ENCODE data around the gene C7orf33.
"Not testable (repeated sequence)": the region's sequence is repeated elsewhere in the genome, so short reads cannot be mapped to it uniquely, and the experiment has no call there.

C7orf33 gene, protein sequence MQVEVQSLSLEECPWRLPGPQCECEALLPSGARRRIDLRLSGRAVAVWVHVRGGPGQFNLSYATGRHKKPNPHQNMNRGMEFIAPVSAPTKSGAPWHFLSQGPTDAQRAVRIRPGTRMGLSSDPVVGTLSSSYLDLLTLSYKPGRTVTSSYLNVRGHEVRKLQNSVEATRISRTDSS

DNA sequence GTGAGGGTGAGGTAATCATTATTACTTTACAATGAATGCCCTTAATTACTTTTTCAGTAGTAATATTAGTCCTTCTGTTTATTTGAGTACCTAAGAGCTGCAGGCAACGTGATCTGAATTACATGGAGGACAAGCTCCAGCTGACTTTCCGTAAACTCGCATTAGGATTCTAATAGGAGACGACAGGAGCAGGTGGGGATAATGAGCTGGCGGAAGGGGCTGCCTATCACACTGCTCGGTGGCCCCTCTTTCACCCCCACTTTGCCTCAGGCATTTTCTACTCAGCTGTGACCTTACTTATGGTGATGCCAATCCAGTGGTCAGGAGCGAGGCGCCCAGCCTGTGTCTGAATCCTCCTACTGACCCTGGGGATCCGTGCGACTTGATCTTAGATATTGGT, at the start of gene C7orf33:
TSS of gene C7orf33 (plus strand) at position 296 of the 400 bp plus-strand sequence. CDS start 160 bp downstream, outside the sequence.
- DNase-seq = no peak

- no peak for DNase-seq
Observed at GRCh38 chr7:148541891-148542504, 48.6 kb upstream of the C7orf33 start.

DNA sequence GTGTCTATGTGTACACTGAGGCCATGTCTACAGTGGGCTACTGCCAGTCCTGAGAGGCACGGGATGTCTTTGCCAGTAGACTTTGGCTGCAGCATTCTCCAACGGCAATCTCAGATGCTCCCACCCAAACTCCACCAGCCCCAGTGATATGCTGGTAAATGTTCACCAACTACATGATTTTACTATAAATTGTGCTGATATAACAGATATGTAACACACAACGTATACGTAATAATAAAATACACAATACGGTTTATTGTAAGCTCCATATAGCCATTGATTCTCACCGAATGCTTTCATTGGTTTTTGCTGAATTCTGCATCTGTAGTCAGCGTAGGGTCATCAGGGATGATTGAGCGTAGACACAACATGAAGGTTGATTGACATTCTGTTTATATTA, 47.3 kb upstream of the C7orf33 start:
- no peak for DNase-seq

- no peak for DNase-seq
Observed at GRCh38 chr7:148545172-148545571, 45.4 kb upstream of the C7orf33 start.

DNA sequence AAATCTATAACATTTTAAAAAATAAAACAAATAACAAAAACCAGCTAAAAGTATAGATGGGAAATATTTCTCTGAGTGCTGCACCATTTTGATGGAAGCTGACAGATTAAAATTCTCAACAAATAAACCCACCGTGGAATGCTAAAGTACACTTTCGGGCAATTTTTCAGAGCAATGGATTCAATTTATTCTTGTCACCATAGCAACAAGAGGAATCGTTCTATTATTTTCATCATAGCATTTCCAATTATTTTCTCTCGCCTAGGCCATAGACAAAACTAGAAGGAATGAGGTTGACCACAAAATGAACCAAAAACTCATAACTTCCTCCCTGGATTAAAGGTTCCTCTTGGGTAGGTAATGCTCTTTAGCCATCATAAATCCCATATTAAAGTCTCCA, 44.6 kb upstream of the C7orf33 start:
- DNase-seq = no peak

GRCh38 chr7:148546857-148547256, 43.7 kb upstream of the C7orf33 start:
- DNase-seq = no peak

DNA sequence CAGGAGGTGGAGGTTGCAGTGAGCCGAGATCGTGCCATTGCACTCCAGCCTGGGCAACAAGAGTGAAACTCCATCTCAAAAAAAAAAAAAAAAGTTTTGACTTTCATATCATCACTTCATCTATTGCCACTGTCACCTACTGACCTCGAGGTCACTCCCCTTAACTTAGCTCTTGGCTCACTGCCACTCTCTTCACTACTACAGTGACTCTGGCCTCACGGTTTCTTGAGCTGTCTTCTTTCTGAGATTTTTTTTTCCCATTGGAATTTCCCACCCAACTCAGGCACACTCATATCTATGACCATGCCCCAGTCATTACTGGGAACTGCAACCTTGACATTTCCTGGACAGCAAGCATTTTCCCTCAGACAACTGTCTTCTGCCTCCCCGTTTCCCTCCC, 42.6 kb upstream of the C7orf33 start:
- DNase-seq = no peak

DNA sequence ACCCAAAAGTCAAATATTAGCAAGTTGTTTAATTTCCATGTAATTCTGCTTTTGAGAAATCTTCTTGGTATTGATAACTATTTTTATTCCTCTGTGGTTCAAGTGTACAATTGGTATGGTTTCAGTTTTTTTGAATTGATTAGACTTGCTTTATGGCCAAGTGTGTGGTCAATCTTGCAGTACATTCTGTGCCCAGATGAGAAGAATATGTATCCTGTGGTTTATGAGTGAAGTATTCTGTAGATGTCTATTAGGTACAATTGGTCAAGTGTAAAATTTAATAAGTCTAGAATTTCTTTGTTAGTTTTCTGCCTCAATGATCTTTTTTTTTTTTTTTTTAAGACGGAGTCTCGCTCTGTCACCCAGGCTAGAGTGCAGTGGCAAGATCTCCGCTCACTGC, 36.6 kb upstream of the C7orf33 start:
- DNase-seq = no peak

GRCh38 chr7:148556892-148557291, 33.7 kb upstream of the C7orf33 start:
- no peak for DNase-seq

DNA sequence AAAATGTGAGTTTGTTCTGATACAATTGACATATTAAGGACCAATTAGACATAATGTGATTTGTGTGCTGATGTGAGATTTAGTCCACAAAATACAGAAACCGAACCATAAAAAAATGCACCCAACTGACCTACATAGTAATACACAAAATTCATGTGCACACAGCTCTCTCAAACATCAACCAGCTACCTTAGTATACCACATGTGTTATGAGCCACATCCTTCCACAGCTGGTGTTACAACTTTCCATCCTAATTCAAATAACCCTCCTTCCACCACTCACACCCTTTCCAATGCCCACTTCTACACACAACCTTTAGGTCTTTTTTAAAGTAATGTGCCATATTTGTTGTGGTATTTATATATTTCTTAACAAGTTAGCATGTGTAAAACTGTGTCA, 31.7 kb upstream of the C7orf33 start:
- no peak for DNase-seq

- DNase-seq = no peak
Observed at GRCh38 chr7:148561099-148561498, 29.5 kb upstream of the C7orf33 start.

GRCh38 chr7:148563583-148564274, 26.8 kb upstream of the C7orf33 start:
- DNase-seq = no peak

GRCh38 chr7:148564275-148564951, 26.2 kb upstream of the C7orf33 start:
- not testable (repeated sequence) for DNase-seq

- DNase-seq = no peak
Observed at GRCh38 chr7:148566736-148567135, 23.8 kb upstream of the C7orf33 start.

- DNase-seq = no peak
Observed at GRCh38 chr7:148567524-148567923, 23.0 kb upstream of the C7orf33 start.

GRCh38 chr7:148570510-148570909, 20.1 kb upstream of the C7orf33 start:
- no peak for DNase-seq

DNA sequence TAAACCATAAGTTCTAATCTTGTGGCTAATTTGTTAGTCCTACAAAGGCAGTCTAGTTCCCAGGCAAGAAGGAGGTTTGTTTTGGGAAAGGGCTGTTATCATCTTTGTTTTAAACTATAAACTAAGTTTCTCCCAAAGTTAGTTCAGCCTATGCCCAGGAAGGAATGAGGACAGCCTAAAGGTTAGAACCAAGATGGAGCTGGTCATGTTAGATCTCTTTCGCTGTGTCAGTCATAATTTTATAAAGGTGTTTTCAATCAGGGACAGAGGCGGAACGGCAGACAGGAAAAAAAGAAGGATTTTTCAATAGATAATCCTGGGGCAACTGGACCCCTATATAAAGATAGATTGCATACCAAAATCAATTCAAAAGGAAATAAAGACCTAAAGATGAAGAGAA, 19.6 kb upstream of the C7orf33 start:
- DNase-seq = not testable (repeated sequence)

GRCh38 chr7:148571381-148571780, 19.2 kb upstream of the C7orf33 start:
- DNase-seq = no peak

GRCh38 chr7:148572067-148572522, 18.5 kb upstream of the C7orf33 start:
- no peak for DNase-seq

- not testable (repeated sequence) for DNase-seq
Observed at GRCh38 chr7:148573581-148573980, 17.0 kb upstream of the C7orf33 start.

GRCh38 chr7:148575640-148576411, 14.7 kb upstream of the C7orf33 start:
- peak; percentile 65 for DNase-seq

DNA sequence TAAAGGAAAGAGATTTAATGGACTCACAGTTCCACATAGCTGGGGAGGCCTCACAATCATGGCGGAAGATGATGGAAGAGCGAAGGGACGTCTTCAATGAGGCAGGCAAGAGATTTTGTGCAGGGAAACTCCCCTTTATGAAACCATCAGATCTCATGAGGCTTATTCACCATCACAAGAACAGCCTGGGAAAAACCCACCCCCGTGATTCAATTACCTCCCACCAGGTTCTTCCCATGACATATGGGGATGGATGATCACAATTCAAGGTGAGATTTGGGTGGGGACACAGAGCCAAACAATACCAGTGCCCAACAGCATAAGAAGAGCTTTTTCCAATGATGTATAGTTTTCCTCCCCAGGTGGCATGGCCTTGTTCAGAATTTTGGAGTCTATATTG, 11.2 kb upstream of the C7orf33 start:
- DNase-seq = no peak

DNA sequence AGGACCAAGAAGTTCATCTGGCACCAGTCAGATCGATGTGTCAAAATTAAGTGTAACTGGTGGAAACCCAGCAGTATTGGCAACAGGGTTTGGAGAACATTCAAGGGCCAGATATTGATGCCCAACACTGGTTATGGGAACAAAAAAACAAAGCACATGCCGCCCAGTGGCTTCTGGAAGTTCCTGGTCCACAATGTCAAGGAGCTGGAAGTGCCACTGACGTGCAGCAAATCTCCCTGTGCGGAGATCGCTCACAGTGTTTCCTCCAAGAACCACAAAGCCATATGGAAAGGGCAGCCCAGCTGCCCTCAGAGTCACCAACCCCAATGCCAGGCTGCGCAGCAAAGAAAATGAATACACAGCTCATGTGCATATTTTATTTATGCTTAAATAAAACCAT, 10.1 kb upstream of the C7orf33 start:
- no peak for DNase-seq

Data from NCI-H1436 (cell line).